Fibroblast of peridontal ligament (primary cell): Measurements from ENCODE around the gene TNPO2.
"Not testable (repeated sequence)": the region's sequence is repeated elsewhere in the genome, so short reads cannot be mapped to it uniquely, and the experiment has no call there.

ENCODE experiments used
- DNase-seq: peaks from one replicate; pipeline ENCODE4 v3.0.0-alpha.2; 2010; ENCODE audit errors: extremely low read depth

The TNPO2 gene

GRCh38 chr19:12736995-12737834 is 13.5 kb upstream of the TNPO2 start, which contains the start of gene GET3:
GET3 (plus strand) TSS chr19:12737497; CDS start chr19:12737506, 9 bp downstream.
- DNase-seq, result peak; percentile 100

DNA sequence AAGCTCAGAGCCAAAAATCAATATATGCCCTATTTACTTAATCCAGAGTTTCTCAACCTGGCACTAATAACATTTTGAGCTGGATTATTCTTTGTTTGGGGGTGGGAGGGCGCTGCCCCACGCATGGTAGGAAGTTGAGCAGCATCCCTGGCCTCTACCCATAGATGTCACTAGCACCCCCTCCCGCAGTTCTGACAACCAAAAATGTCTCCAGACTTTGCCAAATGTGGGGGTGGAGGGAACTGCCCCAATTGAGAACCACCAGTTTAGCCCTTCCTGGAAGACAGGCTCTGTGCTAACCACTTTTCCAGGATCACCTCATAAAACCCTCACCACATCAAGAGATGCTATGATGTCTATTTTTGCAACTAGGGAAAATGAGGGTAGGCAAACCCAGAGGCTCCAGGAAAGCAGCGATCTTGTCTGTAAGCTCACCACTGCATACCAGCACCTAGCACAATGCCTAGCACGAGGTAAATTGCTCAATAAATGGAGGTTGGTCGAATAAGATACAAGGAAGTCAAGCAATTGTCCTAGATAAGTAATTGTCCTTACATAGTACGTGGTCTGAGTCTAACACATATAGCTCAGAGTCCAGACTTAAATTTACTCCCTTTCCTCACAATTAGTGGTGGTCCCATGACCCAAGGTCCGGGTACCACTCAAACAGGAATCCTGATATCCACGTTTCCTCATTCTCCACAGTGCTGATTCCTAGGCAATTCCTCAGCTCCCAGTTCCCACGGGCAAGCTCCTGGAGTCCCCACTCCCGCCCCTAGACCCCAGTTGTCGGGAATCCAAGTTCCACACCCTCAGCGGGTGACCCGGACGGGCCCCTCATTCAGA is 9.9 kb upstream of the TNPO2 start:
- DNase-seq, result peak; percentile 51

DNA sequence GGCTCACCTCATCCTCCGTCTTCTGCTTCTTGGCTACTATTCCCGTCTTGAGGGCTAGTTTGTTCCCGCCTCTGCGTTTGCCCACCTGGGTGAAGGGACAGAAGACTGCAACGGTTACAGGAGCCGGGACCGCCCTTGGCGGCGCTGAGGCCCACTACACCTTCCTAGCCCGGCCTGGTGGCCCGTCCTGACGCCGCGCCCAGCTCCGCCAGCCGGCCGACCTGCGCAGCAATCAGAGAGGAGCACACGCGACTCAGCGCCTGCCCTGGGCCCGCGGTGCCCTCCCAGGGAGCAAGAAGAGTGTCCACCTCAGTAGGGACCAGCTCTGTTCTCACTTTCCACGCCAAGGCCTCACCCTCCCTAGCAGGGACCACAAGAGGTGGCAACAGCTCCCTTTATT is 7.6 kb upstream of the TNPO2 start:
- no peak for DNase-seq

- DNase-seq, result no peak
Measured at GRCh38 chr19:12730064-12730463, 6.3 kb upstream of the TNPO2 start.

GRCh38 chr19:12727745-12728433 is 4.2 kb upstream of the TNPO2 start:
- DNase-seq, result no peak

DNA sequence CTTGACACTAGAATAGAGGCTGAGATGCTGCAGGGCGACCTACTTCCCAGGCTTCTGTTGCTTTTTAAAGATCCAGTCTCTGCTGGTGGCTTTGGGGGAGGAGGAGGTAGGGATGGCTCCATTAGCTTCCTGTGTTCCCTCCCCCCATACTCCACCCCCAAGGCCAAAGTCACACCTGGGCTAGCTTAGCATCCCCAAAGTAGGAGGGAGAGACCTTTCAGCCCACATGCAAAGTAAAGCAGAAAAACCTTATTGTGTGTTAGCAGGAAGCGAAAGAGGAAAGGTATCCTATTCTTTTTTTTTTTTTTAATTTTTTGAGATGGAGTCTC is 3.2 kb upstream of the TNPO2 start:
- DNase-seq, result no peak

DNA sequence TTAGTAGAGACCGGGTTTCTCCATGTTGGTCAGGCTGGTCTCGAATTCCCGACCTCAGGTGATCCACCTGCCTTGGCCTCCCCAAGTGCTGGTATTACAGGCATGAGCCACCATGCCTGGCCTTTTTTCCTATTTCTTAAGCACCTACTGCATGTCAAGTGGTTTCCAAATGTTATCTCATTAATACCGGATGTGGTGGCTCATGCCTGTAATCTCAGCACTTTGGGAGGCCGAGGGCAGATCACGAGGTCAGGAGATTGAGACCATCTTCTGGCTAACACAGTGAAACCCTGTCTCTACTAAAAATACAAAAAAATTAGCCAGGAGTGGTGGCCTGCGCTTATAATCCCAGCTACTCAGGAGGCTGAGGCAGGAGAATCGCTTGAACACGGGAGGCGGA is 1.9 kb upstream of the TNPO2 start:
- DNase-seq, result not testable (repeated sequence)

DNA sequence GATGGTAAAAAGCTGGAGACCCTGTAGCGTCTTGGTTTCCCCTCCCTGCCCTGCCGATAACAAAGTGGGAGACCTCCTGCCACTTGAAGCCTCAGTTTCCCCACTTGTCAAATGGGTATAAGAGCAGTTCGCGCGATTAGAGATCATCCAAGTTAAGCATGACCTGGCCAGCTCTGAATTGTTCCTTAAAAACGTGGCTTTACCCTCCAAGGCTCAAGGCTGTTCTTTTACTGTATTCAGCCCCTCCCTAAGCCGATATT is 421 bp downstream of the TNPO2 start:
- peak; percentile 15 for DNase-seq

- peak; percentile 99 for DNase-seq
Measured at GRCh38 chr19:12722566-12723380, 959 bp downstream of the TNPO2 start.

- DNase-seq, result peak; percentile 67
Measured at GRCh38 chr19:12721656-12722565, 1.8 kb downstream of the TNPO2 start.

DNA sequence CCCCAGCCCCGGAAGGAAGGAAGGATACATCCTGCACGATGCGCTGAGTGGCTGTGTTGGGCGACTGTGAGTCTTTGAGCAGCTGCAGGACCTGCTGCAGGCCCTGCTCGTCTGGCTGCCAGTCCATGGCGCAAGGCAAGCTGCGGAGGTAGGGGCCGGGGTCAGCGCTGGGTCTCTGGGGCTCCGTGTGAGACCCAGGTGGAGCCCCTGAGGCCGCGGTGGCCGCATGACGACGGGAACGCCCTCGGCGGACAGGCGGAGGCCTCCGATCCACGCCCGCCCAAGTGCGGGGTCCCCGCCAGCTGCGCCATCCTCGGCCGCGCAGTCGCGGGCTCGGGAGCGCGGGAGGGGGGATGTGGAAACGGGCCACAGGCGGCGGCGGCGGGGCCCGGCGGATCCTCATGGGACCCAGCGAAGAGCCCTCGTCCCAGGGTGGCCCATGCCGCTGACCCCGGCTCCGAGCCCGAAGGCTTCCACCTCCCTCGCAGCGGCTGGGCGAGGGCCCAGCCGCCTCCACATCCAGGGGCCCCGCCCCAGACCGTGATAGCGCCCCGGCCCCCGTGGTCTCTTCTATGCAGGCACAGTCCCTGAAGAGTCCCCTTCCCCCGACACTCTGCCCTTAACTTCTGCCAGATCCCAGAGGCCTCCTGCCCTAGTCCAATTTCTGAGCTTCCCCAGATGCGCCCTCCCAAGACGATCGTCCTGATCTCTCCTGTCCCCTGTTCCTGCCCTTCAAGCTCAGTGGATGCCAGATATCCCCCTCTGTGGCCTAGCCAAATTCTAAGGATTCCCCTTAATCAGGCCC is 2.7 kb downstream of the TNPO2 start:
- DNase-seq, result peak; percentile 16

GRCh38 chr19:12720296-12720695 is 3.4 kb downstream of the TNPO2 start:
- DNase-seq, result peak; percentile 4

GRCh38 chr19:12715929-12716328 is 7.8 kb downstream of the TNPO2 start:
- no peak for DNase-seq

DNA sequence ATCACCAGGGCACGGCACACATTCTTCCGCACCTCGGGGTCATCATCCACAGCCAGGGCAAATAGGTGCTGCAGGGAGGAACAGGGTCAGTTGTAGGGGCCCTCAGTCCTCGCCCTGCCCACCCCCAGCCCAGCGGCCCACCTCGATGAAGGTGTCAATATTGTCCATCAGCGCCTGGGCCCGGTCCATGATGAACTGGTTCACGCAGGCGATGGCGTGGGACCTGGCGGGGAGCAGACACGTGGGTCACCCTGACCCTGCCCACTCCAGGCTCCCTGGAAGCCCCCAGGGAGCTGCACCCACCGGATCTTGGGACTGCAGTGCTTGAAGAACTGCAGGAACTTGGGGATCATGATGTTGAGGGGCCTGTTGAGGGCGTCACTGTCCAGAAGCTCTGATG is 8.6 kb downstream of the TNPO2 start:
- DNase-seq, result no peak

GRCh38 chr19:12713304-12713703 is 10.4 kb downstream of the TNPO2 start:
- not testable (repeated sequence) for DNase-seq

GRCh38 chr19:12712077-12712476 is 11.7 kb downstream of the TNPO2 start:
- not testable (repeated sequence) for DNase-seq

DNA sequence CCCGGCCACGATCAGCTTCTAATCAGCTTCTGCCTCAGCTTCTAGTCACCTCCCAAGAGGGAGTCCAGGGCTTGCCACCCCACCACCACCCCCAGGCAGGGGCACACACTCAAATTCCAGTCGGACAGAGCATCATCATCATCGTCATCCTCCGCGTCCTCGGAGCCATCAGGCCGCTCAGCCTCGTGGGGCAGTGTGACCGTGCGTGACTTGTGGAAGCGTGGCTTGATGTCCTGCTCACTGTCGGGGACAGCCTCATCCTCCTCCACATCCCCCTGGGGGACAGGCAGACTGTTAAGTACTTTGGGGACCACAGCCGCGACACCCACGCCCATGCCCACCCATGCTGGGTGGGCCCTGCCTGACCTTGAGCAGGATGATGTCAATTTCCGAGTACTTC is 12.5 kb downstream of the TNPO2 start:
- no peak for DNase-seq

GRCh38 chr19:12708641-12709040 is 15.1 kb downstream of the TNPO2 start:
- DNase-seq, result no peak

DNA sequence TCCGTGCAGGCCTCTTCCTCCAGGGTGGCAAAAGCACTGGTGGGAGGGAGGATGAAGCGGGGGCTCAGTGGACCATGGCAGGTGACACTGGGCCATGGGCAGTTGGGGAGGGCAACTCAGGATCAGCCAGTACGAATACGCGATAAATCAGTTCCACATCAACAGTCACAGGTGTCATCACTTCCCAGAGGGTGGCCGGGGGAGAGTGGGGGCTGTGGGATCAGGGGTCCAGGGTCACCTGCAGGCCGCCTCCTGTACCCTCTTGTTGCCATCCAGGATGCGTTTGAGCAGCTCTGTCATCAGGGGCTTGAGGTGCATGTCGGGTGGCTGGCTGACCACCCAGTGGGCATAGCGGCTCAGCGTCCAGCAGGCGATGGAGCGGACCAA is 17.4 kb downstream of the TNPO2 start:
- DNase-seq, result no peak
